ENCODE measurements around the gene ONECUT3.

Gene ONECUT3

DNA sequence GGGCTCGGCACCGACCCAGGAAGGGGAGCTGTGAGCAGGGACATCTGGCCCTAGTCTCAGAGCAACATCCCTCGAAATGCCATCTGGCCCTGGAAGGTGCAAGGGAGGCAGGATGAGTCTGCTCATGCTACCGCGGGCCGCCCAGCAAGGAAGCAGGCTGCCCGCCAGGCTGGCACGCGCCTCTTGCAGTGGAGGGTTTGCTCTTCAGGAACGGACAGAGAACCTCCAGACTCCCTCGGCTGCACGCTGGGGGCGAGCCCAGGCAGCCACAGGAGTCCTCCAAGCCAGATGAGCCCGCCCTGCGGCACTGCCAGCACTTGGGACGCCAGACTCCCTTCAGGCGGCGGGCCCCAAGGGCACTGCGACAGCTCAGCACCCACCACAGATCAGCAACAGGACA lies 68.9 kb downstream of the ONECUT3 start:
- ATAC-seq (replicated peaks) (no peak), DNase-seq (no peak)
- Mint-ChIP-seq H3K9me3 (no peaks in the 10 kb centered on the region), H3K4me3 (no peak overlapping the region), H3K36me3 (peaks cover 29 to 38% of the 10 kb centered on the region in 2 donors), H3K27me3 (no peaks in the 10 kb centered on the region), H3K27ac (no peak overlapping the region), H3K4me1 (peaks cover 8 to 11% of the 10 kb centered on the region in 2 donors)

DNA sequence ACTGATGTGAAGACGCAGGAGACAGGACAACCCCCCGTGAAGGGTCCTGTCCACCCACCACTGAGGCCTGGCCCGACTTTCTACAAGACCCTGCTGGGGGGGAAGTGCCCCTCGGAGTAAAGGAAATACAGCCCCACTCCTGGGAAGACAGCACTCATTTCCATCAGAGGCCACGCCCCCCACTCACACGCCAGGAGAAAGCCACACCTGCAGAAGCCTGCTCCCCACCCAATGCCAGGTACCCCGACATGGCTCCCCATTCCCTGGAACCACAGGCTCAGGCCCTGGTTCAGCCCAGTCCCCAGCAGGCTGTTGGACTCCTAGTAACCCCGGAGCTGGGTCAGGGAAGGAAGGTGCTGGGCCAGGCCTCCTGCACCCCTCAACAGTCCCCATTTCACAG lies 69.7 kb downstream of the ONECUT3 start:
- ATAC-seq (replicated peaks) (no peak), DNase-seq (no peak)
- Mint-ChIP-seq H3K4me3 (no peak overlapping the region), H3K27me3 (no peaks in the 10 kb centered on the region), H3K4me1 (peaks cover 8 to 11% of the 10 kb centered on the region in 2 donors), H3K36me3 (peaks cover 29 to 37% of the 10 kb centered on the region in 2 donors), H3K9me3 (no peaks in the 10 kb centered on the region), H3K27ac (no peak overlapping the region)

DNA sequence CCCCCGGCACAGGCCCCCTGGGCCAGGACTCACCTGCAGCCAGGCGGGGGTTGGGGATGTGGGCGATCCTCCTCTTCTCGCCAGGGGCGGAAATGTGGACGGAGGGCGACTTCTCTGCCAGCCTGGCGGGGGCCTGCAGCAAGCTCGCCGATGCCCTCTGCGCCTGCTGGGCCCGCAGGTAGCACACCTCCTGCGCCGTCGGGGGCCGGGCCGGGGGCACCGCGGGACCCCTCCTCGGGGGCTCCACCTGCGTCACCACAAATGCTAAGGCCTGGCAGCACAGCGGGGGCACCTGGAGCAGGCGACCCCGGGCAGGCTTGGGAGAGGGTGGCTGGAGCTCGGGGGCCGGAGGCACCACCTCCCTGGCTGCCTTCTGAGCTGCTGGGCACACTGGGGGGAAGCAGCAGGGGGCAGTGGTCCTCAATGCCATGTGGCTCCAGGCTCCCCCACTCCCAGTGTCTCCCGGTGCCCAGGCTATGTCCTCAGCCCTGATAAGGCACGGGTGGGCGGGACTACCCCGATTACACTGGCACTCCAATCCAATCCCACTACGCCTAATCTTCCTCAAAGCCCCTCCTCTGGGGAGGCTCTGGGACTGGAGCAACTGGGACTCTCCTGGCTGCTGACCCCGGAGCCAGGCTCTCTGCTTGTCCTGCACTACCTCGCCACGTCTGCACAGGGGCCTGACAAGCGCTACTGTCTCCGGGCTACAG lies 70.4 kb downstream of the ONECUT3 start:
- Mint-ChIP-seq H3K36me3 (peaks cover 33 to 39% of the 10 kb centered on the region in 2 donors), H3K27me3 (no peaks in the 10 kb centered on the region)

DNA sequence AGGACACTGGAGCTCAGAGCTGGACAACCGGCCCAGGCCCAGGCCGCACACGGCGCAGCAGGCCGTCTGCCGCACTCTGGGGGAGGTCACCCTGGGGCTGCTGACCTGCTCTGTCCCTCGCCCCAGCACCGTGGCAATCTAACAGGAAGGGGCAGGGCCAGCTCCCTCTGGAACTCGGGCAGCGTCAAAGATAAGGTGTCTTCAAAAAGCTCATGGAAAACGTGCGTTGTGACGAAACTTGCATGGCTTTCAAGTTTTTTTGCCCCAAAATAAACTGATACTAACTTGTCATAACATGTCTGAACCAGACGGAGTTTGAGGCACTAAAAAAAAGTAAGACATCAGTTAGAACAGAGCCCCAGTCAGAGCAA lies 70.9 kb downstream of the ONECUT3 start:
- Mint-ChIP-seq H3K36me3 (peaks cover 36 to 42% of the 10 kb centered on the region in 2 donors), H3K4me1 (peaks cover 8 to 11% of the 10 kb centered on the region in 2 donors), H3K9me3 (no peaks in the 10 kb centered on the region), H3K27ac (no peak overlapping the region), H3K27me3 (no peaks in the 10 kb centered on the region), H3K4me3 (no peak overlapping the region)
- DNase-seq: no peak
- no peak for ATAC-seq (replicated peaks)

More for the DNA sequence above, 70.4 kb downstream of the ONECUT3 start:
- Mint-ChIP-seq H3K4me3 (no peak overlapping the region), H3K9me3 (no peaks in the 10 kb centered on the region), H3K27ac (no peak overlapping the region), H3K4me1 (peaks cover 8 to 11% of the 10 kb centered on the region in 2 donors)
- ATAC-seq (replicated peaks): no peak
- DNase-seq: no peak

DNA sequence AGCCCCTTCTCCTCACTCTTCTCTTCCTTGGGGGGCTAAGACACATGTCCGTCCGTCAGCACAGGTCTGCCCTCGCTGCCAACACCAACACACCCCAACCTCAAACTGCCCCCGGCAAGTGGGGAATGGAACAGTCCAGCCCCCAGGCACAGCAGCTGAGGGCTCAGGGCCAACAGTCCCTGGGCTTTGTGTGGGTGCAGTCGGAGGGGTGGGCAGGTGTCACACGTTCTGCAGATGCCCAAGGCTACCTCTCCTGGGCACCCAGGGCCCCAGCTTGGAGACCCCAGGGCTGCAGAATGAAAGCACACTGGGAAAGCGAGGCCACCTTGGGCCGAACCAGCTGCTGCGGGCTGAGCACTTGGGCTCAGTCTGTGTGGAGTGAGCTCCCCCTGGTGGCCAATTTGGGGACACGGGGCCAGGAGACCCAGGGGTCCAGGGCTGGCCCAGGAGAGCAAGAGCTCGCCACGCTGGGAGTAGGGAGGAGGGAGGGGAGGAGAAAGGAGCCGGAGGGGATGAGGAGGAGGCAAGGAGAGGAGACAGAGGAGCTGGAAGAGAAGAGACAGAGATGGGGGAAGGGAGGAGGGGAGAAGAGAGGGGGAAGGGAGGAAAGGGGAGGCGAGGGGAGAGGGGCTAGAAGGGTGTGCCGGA lies 72.7 kb downstream of the ONECUT3 start:
- peak overlapping the region; percentile 42 for H3K27ac Mint-ChIP-seq
- peak; percentile 59 for DNase-seq
- H3K36me3 Mint-ChIP-seq: peaks cover 31 to 41% of the 10 kb centered on the region in 2 donors
- peaks cover 5 to 11% of the 10 kb centered on the region in 2 donors for H3K4me1 Mint-ChIP-seq
- H3K9me3 Mint-ChIP-seq: no peaks in the 10 kb centered on the region
- H3K4me3 Mint-ChIP-seq: no peak overlapping the region
- ATAC-seq (replicated peaks): peak; percentile 89 to 94
- H3K27me3 Mint-ChIP-seq: no peaks in the 10 kb centered on the region

DNA sequence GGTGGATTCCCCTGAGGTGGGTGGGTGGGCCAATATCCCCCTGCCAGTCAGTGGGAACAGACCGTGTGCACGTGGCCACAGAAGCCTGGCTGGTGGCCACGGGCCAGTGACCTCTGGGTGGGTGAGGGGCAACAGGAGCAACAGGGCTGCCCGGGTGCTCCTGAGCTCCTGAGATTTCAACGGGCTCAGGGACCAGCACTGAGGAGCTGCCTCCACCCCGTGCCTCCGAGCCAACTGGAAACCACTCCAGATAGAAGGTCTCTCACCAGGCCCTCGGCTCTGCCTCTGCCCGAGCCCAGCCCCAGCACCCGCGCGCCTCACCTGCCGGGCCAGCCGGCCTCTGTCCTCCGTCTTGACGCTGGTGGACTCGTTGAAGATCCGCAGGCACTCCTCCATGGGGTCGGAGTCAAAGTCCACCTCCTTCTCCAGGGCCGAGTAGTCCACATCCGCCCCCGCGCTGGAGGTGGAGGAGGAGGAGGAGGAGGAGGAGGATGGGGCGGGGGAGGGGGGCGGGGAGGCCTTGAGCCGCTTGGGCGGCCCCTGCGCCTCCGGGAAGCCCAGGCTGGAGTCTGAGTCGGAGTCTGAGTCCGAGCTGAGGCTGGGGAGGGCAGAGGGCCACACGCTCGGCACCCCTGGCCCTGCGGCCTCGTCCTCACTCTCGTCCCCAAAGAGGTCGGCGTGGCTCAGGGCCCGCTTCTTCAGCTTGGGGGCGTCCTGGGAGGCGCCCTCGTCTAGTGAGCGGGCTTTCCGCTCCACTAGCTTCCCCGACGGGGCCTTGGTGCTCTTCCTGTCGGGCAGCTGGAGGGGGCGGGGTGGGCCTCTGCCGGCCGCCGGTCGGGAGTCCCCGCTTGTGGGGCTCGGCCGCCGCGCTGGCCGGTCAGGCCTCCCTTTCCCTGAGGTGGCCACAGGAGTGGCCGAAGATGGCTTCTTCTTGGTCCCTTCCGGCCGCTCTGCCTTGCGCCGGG lies 73.5 kb downstream of the ONECUT3 start:
- Mint-ChIP-seq H3K4me3 (no peak overlapping the region), H3K27me3 (no peaks in the 10 kb centered on the region), H3K9me3 (no peaks in the 10 kb centered on the region), H3K4me1 (peaks cover 6 to 13% of the 10 kb centered on the region in 2 donors), H3K36me3 (peaks cover 29 to 39% of the 10 kb centered on the region in 2 donors), H3K27ac (no peak overlapping the region)
- DNase-seq (no peak), ATAC-seq (replicated peaks) (no peak)

DNA sequence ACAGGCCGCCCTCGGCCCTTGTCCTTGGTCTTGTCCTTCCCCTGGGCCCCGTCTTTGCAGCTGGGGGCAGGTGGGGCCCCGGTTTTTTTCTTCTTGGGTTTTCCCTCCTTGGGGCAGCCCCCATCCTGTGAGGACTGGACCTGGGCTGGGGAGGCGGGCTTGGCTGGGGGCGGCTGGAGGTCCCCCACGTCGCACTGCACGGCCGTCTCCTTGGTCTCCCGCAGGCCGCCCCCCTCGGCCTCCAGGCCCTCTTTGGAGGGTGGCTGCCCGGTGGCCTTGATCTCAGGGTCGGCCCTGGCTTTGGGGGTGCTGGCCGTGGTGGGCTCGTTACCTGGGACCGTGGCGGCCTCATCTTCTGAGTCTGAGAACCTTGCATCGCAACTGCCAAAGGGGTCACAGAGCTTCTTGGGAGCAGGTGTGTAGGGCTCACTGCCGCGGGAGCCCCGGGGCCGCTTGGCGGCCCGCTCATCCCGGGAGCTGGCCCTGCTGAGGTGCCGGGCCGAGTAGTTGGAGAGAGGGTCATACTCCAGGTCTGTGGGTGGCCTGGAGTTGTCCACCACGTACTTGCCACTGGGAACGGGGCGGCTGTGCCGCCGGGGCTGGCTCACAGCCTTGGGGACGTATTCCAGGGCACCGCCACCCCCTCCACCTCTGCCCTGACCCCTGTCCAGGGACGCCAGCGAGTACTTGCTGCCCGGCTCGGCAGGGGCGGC lies 74.4 kb downstream of the ONECUT3 start:
- H3K27ac Mint-ChIP-seq: no peak overlapping the region
- peaks cover 25 to 31% of the 10 kb centered on the region in 2 donors for H3K36me3 Mint-ChIP-seq
- no peaks in the 10 kb centered on the region for H3K9me3 Mint-ChIP-seq
- H3K27me3 Mint-ChIP-seq: no peaks in the 10 kb centered on the region
- no peak overlapping the region for H3K4me3 Mint-ChIP-seq
- ATAC-seq (replicated peaks): no peak
- DNase-seq: no peak
- peaks cover 8 to 17% of the 10 kb centered on the region in 2 donors for H3K4me1 Mint-ChIP-seq

DNA sequence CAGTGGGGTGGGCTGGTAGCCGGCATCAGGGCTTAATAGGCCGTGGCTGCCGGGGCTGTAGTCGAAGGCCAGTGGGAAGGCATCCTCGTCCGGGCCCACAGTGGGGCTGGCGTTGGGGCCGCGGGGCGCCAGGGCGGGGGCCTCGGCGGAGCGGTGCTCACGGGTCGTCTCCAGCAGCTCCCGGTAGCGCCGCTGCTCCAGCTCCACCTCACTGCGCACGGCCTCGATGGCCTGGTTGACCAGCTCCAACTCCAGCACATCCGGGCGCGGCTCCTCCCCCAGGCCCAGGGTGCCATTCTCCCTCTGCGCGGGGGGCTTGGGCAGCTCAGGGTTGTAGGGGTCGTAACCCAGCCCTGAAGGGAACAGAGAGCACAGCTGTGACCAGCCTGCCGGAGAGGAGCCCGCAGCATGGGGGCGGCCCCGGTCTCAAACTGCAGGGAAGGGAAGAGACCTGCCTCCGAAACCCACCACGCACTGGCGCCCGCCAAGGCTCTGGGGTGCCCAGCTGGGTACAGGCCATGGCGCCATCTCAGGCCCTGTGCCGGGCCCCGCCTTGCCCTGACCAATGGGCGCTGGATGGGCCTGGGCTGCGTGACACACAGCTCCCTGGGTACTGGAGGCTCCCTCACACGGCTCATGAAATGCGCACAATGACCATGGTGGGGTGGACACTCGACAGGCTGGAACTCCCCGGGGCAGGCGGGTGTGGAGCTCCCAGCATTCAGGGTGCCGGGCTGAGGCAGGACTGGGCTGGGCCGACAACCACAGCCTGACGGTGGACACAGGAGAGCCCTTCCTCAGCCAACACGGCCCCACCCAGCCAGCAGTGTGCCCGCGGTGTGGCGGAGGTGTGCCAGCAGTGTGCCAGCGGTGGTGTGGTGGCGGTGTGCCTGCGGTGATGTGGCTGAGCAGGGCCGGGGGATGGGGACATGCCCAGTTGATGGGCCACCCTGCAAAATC lies 75.3 kb downstream of the ONECUT3 start:
- DNase-seq (no peak), ATAC-seq (replicated peaks) (no peak)
- Mint-ChIP-seq H3K4me1 (peaks cover 8 to 18% of the 10 kb centered on the region in 2 donors), H3K4me3 (no peak overlapping the region), H3K27me3 (no peaks in the 10 kb centered on the region), H3K9me3 (no peaks in the 10 kb centered on the region), H3K36me3 (peaks cover 25 to 28% of the 10 kb centered on the region in 2 donors), H3K27ac (peak overlapping the region; percentile 47)

DNA sequence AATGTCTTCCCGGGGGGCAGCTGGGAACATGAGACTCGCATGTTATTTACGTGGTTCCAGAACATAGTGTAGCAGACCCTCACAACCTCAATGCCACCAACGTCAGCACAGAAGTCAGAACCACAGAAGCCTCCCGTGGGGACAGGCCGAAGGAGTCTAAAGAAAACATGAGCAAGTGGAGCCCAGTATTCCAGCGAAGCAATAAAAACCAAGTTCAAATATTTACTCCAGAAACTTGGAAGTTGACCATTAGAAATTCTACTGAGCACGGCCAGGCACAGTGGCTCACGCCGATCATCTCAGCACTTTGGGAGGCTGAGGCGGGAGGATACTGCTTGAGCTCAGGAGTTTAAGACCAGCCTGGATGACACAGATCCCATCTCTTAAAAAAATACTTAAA lies 76.7 kb downstream of the ONECUT3 start:
- no peaks in the 10 kb centered on the region for H3K27me3 Mint-ChIP-seq
- H3K4me1 Mint-ChIP-seq: peaks cover 8 to 25% of the 10 kb centered on the region in 2 donors
- H3K4me3 Mint-ChIP-seq: no peak overlapping the region
- no peak for DNase-seq
- H3K27ac Mint-ChIP-seq: no peak overlapping the region
- no peaks in the 10 kb centered on the region for H3K9me3 Mint-ChIP-seq
- H3K36me3 Mint-ChIP-seq: peaks cover 22 to 25% of the 10 kb centered on the region in 2 donors
- ATAC-seq (replicated peaks): no peak

DNA sequence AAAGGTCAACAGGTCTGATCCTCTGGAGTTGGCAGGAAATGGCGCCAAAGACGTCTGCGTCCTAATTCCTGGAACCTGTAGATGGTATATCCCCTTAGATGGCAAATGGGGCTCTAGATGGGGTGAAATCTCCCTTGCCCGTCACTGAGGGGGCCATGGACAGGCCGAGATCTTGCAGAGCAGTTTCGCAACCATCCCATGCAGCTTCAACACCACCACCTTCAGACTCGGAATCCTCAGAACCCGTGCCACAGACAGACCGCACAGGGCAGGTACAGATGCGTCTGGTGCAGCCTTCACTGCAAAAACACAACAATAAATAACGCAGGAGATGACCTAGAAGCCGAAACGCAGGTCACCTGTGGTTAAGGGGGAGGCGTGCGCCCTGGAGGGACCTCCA lies 77.3 kb downstream of the ONECUT3 start:
- Mint-ChIP-seq H3K9me3 (no peaks in the 10 kb centered on the region), H3K27ac (peak overlapping the region; percentile 31), H3K4me1 (peaks cover 8 to 25% of the 10 kb centered on the region in 2 donors), H3K27me3 (no peaks in the 10 kb centered on the region), H3K4me3 (no peak overlapping the region), H3K36me3 (peaks cover 22 to 25% of the 10 kb centered on the region in 2 donors)
- ATAC-seq (replicated peaks) (no peak), DNase-seq (no peak)
